HL-60 (cell line): ENCODE results near the gene BRS3.

ENCODE experiments used
- CTCF ChIP-seq: IDR thresholded peaks from one replicate; pipeline ENCODE4 v1.5.1; 2011; ENCODE audit warnings: low read length, control low read depth, inconsistent platforms; ENCODE audit not compliant: insufficient read depth
- POLR2AphosphoS5 ChIP-seq: IDR thresholded peaks from 2 replicates; pipeline ENCODE4 v1.6.1; 2012; ENCODE audit warnings: low read depth
- REST ChIP-seq: IDR thresholded peaks from 2 replicates; pipeline ENCODE4 v1.6.1; 2012; ENCODE audit warnings: low read depth; ENCODE audit not compliant: insufficient replicate concordance

GRCh38 chrX:136496764-136497555, 9.2 kb downstream of the BRS3 start:
- no peak for TF ChIP-seq CTCF
- no peak for TF ChIP-seq REST
- no peak for TF ChIP-seq POLR2AphosphoS5
